ENCODE measurements around the gene VIM.

The VIM gene

GRCh38 chr10:17210361-17210760 lies 17.7 kb upstream of the VIM start:
- DNase-seq: no peak

GRCh38 chr10:17212802-17213221 lies 15.2 kb upstream of the VIM start:
- DNase-seq: no peak

- no peak for DNase-seq
These were observed 14.2 kb upstream of the VIM start for GRCh38 chr10:17213646-17214349.

- DNase-seq: no peak
These were observed 13.5 kb upstream of the VIM start for GRCh38 chr10:17214526-17214925.

GRCh38 chr10:17214971-17215781 lies 12.9 kb upstream of the VIM start:
- no peak for DNase-seq

- no peak for DNase-seq
These were observed 12.3 kb upstream of the VIM start for GRCh38 chr10:17215782-17216122.

- DNase-seq: no peak
These were observed 11.7 kb upstream of the VIM start for GRCh38 chr10:17216217-17216900.

- no peak for DNase-seq
These were observed 11.1 kb upstream of the VIM start for GRCh38 chr10:17216901-17217395.

- DNase-seq: no peak
These were observed 10.3 kb upstream of the VIM start for GRCh38 chr10:17217631-17218232.

GRCh38 chr10:17219024-17219423 lies 9.0 kb upstream of the VIM start:
- no peak for DNase-seq

GRCh38 chr10:17220652-17221100 lies 7.4 kb upstream of the VIM start:
- no peak for DNase-seq

GRCh38 chr10:17222329-17222728 lies 5.7 kb upstream of the VIM start:
- no peak for DNase-seq

- no peak for DNase-seq
These were observed 2.2 kb upstream of the VIM start for GRCh38 chr10:17225808-17226207.

- DNase-seq: no peak
These were observed 1.1 kb upstream of the VIM start for GRCh38 chr10:17226891-17227303.

GRCh38 chr10:17227367-17228090 lies 512 bp upstream of the VIM start:
- no peak for DNase-seq

GRCh38 chr10:17229016-17229716 lies 1.1 kb downstream of the VIM start:
- peak; percentile 80 for DNase-seq

GRCh38 chr10:17229717-17229966 lies 1.6 kb downstream of the VIM start:
- no peak for DNase-seq

GRCh38 chr10:17229967-17230682 lies 2.1 kb downstream of the VIM start:
- DNase-seq: peak; percentile 69

GRCh38 chr10:17231788-17232187 lies 3.7 kb downstream of the VIM start:
- DNase-seq: no peak

GRCh38 chr10:17232276-17232960 lies 4.4 kb downstream of the VIM start:
- DNase-seq: no peak
